Brain microvascular endothelial cell (primary cell): ENCODE measurements around the gene GTF2B.
A peak's percentile ranks its signal among the peaks of the same experiment; 100 is the strongest.
"Not testable (repeated sequence)": the region's sequence is repeated elsewhere in the genome, so short reads cannot be mapped to it uniquely, and the experiment has no call there.

Source experiments
- DNase-seq: peaks from one replicate; pipeline ENCODE4 v3.0.0-alpha.2; 2020
- H3K27ac ChIP-seq: fragments of 250-450 bp; sonication (Bioruptor Pico); 2 replicates; pipeline ENCODE4 v1.5.1; 2020; ENCODE audit warnings: mild to moderate bottlenecking, moderate library complexity
- H3K27me3 ChIP-seq: fragments of 250-450 bp; sonication (Bioruptor Pico); replicated peaks from 2 replicates; pipeline ENCODE4 v1.5.1; 2020; ENCODE audit warnings: mild to moderate bottlenecking
- H3K36me3 ChIP-seq: fragments of 250-450 bp; sonication (Bioruptor Pico); replicated peaks from 2 replicates; pipeline ENCODE4 v1.5.1; 2020; ENCODE audit warnings: mild to moderate bottlenecking
- H3K4me3 ChIP-seq: 2 replicates; pipeline ENCODE4 v1.5.1; 2011; ENCODE audit warnings: low read depth, mild to moderate bottlenecking, control low read depth, low read length, moderate library complexity
- in situ Hi-C: cut with HindIII; loops from 2 replicates; pipeline ENCODE4 v1.10.0; 2017; ENCODE audit warnings: low sequenced_read_pairs, low pct_ligation_motif_present
- TF ChIP-seq, protein P1 (sequence below): IDR thresholded peaks from 2 replicates; pipeline ENCODE4 v1.5.1; 2011; ENCODE audit warnings: low read depth, mild to moderate bottlenecking, moderate library complexity, low read length, control low read depth, inconsistent platforms; ENCODE audit errors: missing control alignments

The GTF2B gene, protein sequence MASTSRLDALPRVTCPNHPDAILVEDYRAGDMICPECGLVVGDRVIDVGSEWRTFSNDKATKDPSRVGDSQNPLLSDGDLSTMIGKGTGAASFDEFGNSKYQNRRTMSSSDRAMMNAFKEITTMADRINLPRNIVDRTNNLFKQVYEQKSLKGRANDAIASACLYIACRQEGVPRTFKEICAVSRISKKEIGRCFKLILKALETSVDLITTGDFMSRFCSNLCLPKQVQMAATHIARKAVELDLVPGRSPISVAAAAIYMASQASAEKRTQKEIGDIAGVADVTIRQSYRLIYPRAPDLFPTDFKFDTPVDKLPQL

DNA sequence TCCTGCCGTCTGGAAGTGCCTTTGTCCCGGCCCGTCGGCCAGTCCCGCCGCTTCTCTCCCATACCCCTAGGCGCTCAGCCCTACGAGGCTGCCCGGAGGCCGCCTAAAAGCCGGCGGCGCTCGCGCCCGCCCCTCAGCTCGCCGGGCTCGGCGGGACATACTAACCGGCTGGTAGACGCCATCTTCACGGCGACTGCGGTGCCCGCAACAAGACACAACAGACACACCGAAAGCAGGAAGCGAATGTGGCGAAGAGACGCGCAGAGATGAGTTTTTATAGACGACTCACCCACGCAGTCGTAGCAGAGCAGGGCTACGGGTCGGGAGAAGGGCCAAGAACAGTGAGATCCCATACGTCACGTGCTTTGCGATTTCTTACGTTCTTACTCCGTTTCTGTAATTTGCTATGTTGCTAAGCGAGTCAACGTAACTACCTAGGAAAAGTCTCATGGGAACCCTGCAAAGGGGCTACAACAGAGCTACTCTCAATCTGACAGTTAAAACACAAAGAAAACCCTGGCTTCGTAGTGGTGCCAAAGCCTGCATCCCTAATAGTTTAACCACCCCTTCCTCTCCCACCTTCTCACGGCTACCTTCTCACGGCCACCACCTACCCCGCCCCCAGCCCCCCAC lies at the start of gene GTF2B:
Gene GTF2B (minus strand): TSS at position 250 of the 633 bp plus-strand sequence. CDS start 68 bp downstream, at position 182.
- Histone ChIP-seq H3K36me3 (peaks cover 5% of the 10 kb centered on the region), H3K27me3 (no peaks in the 10 kb centered on the region), H3K27ac (peak within 1 kb of the TSS; percentile 90), H3K4me3 (peak within 1 kb of the TSS; percentile 81)
- TF ChIP-seq, protein P1, sequence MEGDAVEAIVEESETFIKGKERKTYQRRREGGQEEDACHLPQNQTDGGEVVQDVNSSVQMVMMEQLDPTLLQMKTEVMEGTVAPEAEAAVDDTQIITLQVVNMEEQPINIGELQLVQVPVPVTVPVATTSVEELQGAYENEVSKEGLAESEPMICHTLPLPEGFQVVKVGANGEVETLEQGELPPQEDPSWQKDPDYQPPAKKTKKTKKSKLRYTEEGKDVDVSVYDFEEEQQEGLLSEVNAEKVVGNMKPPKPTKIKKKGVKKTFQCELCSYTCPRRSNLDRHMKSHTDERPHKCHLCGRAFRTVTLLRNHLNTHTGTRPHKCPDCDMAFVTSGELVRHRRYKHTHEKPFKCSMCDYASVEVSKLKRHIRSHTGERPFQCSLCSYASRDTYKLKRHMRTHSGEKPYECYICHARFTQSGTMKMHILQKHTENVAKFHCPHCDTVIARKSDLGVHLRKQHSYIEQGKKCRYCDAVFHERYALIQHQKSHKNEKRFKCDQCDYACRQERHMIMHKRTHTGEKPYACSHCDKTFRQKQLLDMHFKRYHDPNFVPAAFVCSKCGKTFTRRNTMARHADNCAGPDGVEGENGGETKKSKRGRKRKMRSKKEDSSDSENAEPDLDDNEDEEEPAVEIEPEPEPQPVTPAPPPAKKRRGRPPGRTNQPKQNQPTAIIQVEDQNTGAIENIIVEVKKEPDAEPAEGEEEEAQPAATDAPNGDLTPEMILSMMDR = no peak
- in situ Hi-C loops = no loop called here
- peak; percentile 97 for DNase-seq

DNA sequence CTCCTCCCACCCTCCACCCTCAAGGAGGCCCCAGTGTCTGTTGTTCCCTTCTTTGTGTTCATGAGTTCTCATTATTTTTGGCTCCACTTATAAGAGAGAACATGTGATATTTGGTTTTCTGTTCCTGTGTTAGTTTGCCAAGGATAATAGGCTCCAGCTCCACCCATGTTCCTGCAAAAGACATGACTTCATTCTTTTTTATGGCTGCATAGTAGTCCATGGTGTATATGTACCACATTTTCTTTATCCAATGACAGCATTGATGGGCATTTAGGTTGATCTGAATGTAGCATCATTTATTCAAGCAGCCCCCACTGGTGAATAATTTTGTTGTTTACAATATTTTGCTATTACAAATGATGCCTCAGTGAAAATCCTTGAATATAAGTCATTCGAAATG lies 47.2 kb upstream of the GTF2B start:
- in situ Hi-C loops, H3K27me3 ChIP-seq, DNase-seq, H3K4me3 ChIP-seq, H3K27ac ChIP-seq: not testable (repeated sequence)
- peaks cover 13% of the 10 kb centered on the region for H3K36me3 ChIP-seq

DNA sequence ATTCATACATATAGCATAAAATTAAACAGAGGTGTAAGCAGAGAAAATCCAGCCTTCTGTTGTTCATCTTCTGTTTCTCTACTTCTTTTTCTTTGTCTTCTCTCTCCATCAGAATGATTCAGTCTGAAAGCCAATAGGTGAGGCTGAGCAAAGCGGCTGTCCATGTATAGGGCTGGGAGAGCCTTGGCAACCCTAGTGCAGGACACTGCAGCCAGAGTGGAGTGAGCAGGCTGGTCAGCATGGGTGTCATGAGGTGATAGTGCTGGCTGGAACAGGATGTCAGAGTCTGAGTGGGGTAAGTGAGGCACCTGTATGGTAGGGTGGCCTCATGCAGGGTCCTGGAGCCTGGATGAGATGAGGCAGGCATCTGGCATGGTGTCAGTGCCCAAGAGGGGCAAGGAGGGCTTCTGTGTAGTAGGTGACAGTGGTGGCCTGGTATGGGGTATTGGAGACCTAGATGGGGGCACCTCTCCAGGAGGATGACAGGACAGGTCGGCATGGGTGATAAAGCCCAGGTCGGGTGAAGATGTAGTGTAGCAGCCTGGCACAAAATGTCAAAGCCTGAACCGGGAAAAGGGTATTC lies 45.5 kb upstream of the GTF2B start:
- in situ Hi-C loops = no loop called here
- no peaks in the 10 kb centered on the region for H3K27me3 ChIP-seq
- DNase-seq = no peak
- no peak overlapping the region for H3K4me3 ChIP-seq
- peaks cover 10% of the 10 kb centered on the region for H3K36me3 ChIP-seq
- H3K27ac ChIP-seq = no peak overlapping the region
- TF ChIP-seq, protein P1 = no peak

DNA sequence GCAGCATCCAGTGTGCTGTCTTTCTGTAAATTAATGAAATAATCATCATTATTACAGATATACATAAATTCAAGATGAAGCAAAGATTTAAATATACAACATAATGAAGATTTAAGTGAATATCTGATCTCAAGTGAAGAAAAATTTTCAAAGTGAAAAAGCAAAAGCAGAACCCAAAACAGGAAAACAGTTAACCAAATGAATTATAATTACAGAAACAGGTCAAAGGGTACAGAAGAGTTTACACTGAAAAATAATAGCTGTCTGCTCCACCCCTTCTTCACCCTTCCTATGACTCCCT lies 44.8 kb upstream of the GTF2B start:
- Histone ChIP-seq H3K4me3 (no peak overlapping the region), H3K36me3 (peaks cover 10% of the 10 kb centered on the region), H3K27ac (no peak overlapping the region), H3K27me3 (no peaks in the 10 kb centered on the region)
- TF ChIP-seq, protein P1 = no peak
- in situ Hi-C loops = no loop called here
- DNase-seq = no peak

DNA sequence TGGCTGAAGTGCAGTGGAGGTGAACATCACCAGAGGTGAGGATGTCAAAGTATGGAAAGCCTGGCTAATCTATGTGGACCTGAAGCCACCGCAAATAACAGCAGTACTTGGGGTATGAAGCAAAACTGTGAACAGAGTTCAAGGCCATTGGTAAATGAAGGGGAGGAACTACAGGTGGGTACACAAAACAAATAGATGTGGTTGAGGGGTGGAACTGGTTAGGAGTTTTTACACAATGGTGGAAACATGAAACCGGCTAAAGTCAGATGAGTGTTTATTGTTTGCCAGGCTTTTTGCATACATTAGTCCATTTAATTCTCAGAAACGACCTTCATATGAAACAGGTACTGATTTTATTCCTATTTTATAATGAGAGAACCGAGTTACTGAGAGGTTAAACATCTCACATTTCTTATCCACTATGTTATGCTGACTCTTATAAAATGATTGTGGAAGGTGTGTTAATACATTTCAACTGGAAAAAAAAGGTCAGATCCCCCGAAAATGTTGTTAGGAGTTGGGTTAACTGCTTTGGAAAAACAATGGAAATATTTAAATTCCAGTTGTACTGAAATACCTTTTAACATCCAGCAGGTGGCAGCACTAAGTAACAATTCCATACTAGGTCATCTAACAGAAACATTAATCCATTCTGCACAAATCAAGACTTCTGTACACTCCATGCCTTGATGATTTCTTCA lies 44.3 kb upstream of the GTF2B start:
- H3K27ac ChIP-seq = no peak overlapping the region
- DNase-seq = no peak
- H3K36me3 ChIP-seq = peaks cover 10% of the 10 kb centered on the region
- in situ Hi-C loops = no loop called here
- no peak overlapping the region for H3K4me3 ChIP-seq
- H3K27me3 ChIP-seq = no peaks in the 10 kb centered on the region
- TF ChIP-seq, protein P1 = peak; percentile 48

DNA sequence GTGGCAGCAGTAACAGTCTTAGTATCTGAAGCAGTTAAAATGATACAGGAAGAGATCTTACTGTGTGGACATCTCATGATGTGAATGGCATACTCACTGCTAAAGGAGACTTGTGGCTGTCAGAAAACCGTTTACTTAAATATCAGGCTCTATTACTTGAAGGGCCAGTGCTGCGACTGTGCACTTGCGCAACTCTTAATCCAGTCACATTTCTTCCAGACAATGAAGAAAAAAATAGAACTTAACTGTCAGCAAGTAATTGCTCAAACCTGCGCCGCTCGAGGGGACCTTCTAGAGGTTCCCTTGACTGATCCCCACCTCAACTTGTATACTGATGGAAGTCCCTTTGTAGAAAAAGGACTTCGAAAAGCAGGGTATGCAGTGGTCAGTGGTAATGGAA lies 38.8 kb upstream of the GTF2B start:
- H3K4me3 ChIP-seq, in situ Hi-C loops, H3K27me3 ChIP-seq: not testable (repeated sequence)

More for the DNA sequence above, 38.8 kb upstream of the GTF2B start:
- not testable (repeated sequence) for DNase-seq, H3K27ac ChIP-seq, H3K36me3 ChIP-seq
